ENCODE data around the gene SLC22A23.

The SLC22A23 gene

GRCh38 chr6:3265671-3266070, 191.2 kb downstream of the SLC22A23 start:
- Histone ChIP-seq H3K79me2 (ENCODE audit: low read length) (peaks cover 53% of the 10 kb centered on the region), H3K36me3 (replicated peaks; ENCODE audit: low read depth, low read length) (peaks cover 18% of the 10 kb centered on the region), H3K4me3 (ENCODE audit: low read length) (no peak overlapping the region), H3K4me1 (ENCODE audit: low read length) (peaks cover 6% of the 10 kb centered on the region), H4K20me1 (ENCODE audit: insufficient read depth, low read length) (no peaks in the 10 kb centered on the region; the same call in 1 of the 2 replicates), H3K27ac (ENCODE audit: low read length) (no peak overlapping the region), H2AFZ (ENCODE audit: low read depth, low read length) (no peak overlapping the region), H3K9ac (ENCODE audit: low read length) (no peak overlapping the region), H3K27me3 (ENCODE audit: low read depth, low read length) (no peaks in the 10 kb centered on the region), H3K4me2 (ENCODE audit: low read length) (no peak overlapping the region), H3K9me3 (ENCODE audit: insufficient read depth, low read length) (no peaks in the 10 kb centered on the region)
- TF ChIP-seq EZH2phosphoT487 (IDR thresholded peaks at IDR 0.05; ENCODE audit: low read depth) (no peak), CTCF (IDR thresholded peaks at IDR 0.05; ENCODE audit: low read depth, low read length) (no peak)

GRCh38 chr6:3264356-3264755, 192.5 kb downstream of the SLC22A23 start:
- Histone ChIP-seq H2AFZ (ENCODE audit: low read depth, low read length) (no peak overlapping the region), H3K9me3 (ENCODE audit: insufficient read depth, low read length) (no peaks in the 10 kb centered on the region), H4K20me1 (ENCODE audit: insufficient read depth, low read length) (no peaks in the 10 kb centered on the region; the same call in 1 of the 2 replicates), H3K9ac (ENCODE audit: low read length) (no peak overlapping the region), H3K4me1 (ENCODE audit: low read length) (peaks cover 10% of the 10 kb centered on the region), H3K4me2 (ENCODE audit: low read length) (no peak overlapping the region), H3K79me2 (ENCODE audit: low read length) (peaks cover 66% of the 10 kb centered on the region), H3K27me3 (ENCODE audit: low read depth, low read length) (no peaks in the 10 kb centered on the region), H3K36me3 (replicated peaks; ENCODE audit: low read depth, low read length) (peaks cover 13% of the 10 kb centered on the region), H3K27ac (ENCODE audit: low read length) (no peak overlapping the region), H3K4me3 (ENCODE audit: low read length) (no peak overlapping the region)
- TF ChIP-seq EZH2phosphoT487 (IDR thresholded peaks at IDR 0.05; ENCODE audit: low read depth) (no peak), CTCF (IDR thresholded peaks at IDR 0.05; ENCODE audit: low read depth, low read length) (no peak)

- TF ChIP-seq CTCF (IDR thresholded peaks at IDR 0.05; ENCODE audit: low read depth, low read length) (no peak), EZH2phosphoT487 (IDR thresholded peaks at IDR 0.05; ENCODE audit: low read depth) (no peak)
These were observed 193.8 kb downstream of the SLC22A23 start for GRCh38 chr6:3263096-3263495.

GRCh38 chr6:3261921-3262320, 194.9 kb downstream of the SLC22A23 start:
- H4K20me1 ChIP-seq (ENCODE audit: insufficient read depth, low read length) = no peaks in the 10 kb centered on the region; the same call in 1 of the 2 replicates
- no peak overlapping the region for H3K9ac ChIP-seq (ENCODE audit: low read length)

More at GRCh38 chr6:3263096-3263495, 193.8 kb downstream of the SLC22A23 start:
- H3K79me2 ChIP-seq (ENCODE audit: low read length) = peaks cover 72% of the 10 kb centered on the region
- no peaks in the 10 kb centered on the region for H3K9me3 ChIP-seq (ENCODE audit: insufficient read depth, low read length)
- no peaks in the 10 kb centered on the region for H3K27me3 ChIP-seq (ENCODE audit: low read depth, low read length)
- no peak overlapping the region for H3K4me2 ChIP-seq (ENCODE audit: low read length)
- peaks cover 10% of the 10 kb centered on the region for H3K4me1 ChIP-seq (ENCODE audit: low read length)
- H2AFZ ChIP-seq (ENCODE audit: low read depth, low read length) = no peak overlapping the region
- no peak overlapping the region for H3K9ac ChIP-seq (ENCODE audit: low read length)
- no peak overlapping the region for H3K27ac ChIP-seq (ENCODE audit: low read length)
- no peak overlapping the region for H3K4me3 ChIP-seq (ENCODE audit: low read length)
- H3K36me3 ChIP-seq (replicated peaks; ENCODE audit: low read depth, low read length) = peaks cover 10% of the 10 kb centered on the region
- H4K20me1 ChIP-seq (ENCODE audit: insufficient read depth, low read length) = no peaks in the 10 kb centered on the region; the same call in 1 of the 2 replicates

More at GRCh38 chr6:3261921-3262320, 194.9 kb downstream of the SLC22A23 start:
- no peak for TF ChIP-seq CTCF (IDR thresholded peaks at IDR 0.05; ENCODE audit: low read depth, low read length)
- TF ChIP-seq EZH2phosphoT487 (IDR thresholded peaks at IDR 0.05; ENCODE audit: low read depth) = no peak
- Histone ChIP-seq H3K27me3 (ENCODE audit: low read depth, low read length) (no peaks in the 10 kb centered on the region), H3K4me1 (ENCODE audit: low read length) (peaks cover 10% of the 10 kb centered on the region), H3K4me2 (ENCODE audit: low read length) (no peak overlapping the region), H2AFZ (ENCODE audit: low read depth, low read length) (no peak overlapping the region), H3K9me3 (ENCODE audit: insufficient read depth, low read length) (no peaks in the 10 kb centered on the region), H3K79me2 (ENCODE audit: low read length) (peaks cover 72% of the 10 kb centered on the region), H3K4me3 (ENCODE audit: low read length) (no peak overlapping the region), H3K36me3 (replicated peaks; ENCODE audit: low read depth, low read length) (peaks cover 10% of the 10 kb centered on the region), H3K27ac (ENCODE audit: low read length) (no peak overlapping the region)

Data from OCI-LY3 (cell line).